Measurements from ENCODE around the gene CNTFR.

Gene CNTFR

DNA sequence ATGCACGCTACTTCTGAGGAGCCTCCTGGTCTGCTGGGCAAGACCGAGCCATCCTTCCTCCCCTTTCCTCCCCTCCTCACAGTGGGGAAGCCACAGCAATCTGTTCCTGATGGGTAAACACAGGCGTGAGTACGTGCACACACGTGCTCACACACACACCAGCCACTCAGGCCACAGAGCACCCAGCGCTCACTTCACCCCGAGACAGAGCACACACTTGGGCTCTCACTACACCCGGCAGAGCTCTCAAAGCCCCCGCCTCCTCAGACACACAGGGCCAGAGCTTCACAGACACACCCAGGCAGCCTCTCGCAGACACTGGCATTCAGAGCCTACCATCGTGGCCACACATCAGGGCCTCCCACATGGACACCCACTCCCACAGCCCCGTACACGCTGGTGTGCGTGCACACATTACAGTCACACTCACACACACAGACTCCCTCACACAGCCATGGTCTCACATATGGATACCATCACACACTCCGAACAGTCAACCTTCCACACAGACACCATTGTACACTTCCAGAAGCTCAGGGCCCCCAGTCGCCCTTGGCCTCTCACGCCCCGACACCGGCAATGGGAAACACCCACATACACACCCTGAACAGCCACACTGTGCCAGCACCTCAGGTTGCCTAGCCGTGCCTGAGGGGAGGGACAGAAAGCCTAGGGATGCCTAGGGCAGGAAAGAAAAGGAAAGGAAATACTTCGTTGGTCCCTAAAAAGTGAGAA lies 13.5 kb downstream of the CNTFR start:
- H3K27ac ChIP-seq: no peak overlapping the region
- H3K4me3 ChIP-seq: no peak overlapping the region

DNA sequence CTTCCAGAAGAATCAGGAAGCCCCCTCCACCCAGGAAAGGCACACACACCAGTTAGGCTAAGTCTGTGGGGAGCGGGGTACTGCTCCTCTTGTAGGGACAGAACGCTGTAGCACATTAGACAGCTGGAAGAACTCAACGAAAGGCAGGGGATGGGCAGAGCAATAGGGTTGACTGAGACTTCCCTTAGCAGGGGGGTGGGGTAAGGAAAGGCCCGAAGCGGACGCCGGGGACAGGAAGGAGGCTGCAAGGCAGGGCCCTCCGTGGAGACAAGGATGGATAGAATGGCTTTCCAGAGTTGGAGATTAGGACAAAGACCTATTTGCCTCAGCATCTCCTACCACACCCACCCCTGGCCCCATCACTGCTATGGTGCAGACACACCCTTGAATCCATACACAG lies 14.3 kb downstream of the CNTFR start:
- no peak overlapping the region for H3K27ac ChIP-seq

DNA sequence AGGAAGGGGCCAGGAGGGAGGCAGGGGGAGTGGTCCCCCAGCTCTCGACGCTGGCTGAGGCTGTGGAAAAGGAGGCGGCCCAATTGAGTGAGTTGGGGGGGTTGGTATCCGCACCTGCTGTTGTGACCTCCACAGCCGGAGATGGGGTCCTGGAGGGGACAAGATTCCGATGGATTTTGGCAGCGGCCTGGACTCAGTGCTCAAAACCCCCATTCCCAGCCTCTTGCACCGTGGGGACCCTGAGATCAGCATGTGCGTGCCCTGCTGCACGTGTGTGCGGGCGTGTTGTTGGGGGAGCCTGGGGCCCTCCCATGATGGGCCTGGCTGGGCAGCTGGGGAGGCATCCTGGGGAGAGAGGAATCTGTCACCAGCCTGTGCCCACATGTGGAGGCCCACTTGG lies 15.0 kb downstream of the CNTFR start:
- no peak overlapping the region for H3K4me3 ChIP-seq
- no peak overlapping the region for H3K27ac ChIP-seq

More for the DNA sequence above, 14.3 kb downstream of the CNTFR start:
- H3K4me3 ChIP-seq: no peak overlapping the region

DNA sequence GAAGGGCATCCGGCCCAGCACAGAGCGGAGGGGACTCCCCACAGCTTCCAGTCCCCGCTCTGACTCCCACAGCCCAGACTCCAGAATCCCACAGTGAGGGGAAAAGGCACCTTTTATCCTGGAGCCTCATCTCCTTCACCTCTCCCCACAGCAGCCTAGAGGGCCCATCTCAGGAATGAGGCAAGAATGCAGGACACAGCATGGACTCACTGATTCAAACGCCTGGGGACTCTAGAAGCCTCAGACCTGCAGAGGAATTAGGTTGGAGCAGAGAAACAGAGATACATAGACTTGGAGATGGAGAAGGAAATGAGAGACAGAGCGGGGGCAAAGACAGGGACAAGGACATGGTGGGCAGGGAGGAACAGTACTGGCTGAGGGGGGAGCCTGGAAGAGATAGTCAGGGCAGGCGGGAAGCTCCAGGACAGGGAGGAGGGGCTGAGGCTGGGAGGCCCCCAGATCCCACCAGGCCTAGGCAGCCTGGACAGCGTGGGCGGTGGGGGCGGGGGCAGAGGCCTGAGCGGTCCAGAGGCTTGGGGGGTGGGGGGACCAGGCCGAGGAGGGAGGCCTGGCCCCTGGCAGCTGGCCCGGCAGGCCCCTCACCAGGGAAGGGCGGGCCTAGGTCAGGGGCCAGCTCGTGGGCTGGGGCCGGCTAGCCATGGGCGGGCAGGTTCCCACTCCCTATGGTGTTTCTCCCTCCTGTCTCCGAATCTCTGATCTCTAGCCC lies 15.8 kb downstream of the CNTFR start:
- Histone ChIP-seq H3K27ac (no peak overlapping the region), H3K4me3 (no peak overlapping the region)

DNA sequence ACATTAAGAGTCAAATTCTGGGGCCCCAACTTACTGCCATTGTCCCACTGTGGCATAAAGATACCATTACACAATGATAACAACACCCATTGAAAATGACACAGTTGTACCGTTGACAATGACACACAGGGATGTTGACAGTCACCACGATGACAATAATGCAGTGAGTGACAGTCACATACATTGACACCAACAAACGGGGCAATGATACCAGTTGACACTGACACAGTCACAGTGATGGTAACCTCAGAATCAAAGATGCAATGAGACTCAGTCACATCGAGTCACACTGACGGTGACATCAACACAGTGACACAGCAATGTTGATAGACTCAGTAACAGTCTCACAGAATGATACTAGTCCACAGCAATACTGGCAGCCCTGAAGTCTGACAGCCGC lies 16.9 kb downstream of the CNTFR start:
- no peak overlapping the region for H3K27ac ChIP-seq

DNA sequence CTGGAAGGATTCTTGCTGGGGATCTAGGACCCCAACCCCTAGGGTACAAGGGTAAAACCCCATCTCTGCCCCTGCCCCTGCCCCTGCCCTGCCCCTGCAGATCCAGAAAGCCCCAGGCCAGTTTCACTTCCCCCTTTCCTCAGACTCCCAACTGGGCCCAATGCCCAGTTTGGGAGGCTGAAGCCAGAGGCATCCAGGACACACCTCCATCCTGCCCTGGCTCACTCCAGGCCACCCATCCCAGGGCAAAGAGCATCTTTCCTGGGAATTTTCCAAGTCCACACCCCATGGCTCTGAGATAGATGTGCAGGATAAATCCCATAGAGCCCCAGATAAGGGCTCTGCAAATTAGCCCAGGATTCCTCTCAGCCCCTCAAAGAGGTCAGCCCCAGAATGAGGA lies 17.4 kb downstream of the CNTFR start:
- Histone ChIP-seq H3K4me3 (no peak overlapping the region), H3K27ac (no peak overlapping the region)

More for the DNA sequence above, 16.9 kb downstream of the CNTFR start:
- H3K4me3 ChIP-seq: no peak overlapping the region

DNA sequence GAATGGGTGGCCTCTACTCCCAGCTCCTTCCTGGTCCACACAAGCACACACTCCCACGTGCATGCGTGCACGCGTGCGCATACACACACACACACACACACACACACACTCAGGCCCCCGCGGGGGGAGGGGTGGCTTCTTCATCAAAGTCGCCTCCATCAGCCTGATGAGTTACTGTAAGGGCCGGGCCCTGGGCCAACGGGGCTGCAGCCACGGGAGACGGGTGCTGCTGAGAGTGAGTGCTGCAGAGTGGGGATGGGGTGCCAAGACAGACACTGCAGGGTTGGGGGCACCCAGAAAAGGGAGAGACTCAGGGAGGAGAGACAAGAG lies 18.1 kb downstream of the CNTFR start:
- H3K27ac ChIP-seq: no peak overlapping the region
- H3K4me3 ChIP-seq: no peak overlapping the region

DNA sequence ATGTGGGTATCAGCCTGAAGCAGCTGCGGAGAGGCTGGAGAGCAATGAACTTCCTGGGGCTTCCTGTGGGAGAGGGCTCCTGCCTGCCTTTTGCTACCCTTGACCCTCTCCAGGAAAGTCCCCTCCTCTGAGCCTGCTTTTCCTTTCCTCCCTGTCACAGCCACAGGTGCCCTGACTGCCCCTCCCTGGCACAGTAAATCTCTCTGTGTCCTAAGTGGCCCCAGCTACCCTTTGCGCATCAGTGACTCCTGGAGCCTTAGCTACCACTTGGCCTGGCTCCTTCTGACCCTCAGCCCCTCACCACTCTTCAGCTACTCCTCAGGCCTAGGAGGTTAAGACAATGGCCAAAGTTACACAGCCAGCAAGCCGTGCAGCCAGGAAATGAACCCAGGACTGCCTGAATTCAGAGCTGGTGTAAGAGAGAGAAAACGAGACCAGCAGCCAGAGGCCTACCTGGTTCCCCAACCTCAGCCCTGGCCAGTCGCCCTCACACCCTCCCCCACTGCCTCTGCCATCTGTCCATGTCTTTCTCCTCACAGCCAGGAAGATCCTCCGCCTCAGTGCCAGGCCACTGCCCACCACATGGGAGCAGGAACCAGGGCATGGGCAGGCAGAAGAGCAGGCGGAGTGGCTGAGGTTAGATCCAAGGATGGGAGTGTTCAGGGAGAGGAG lies 18.6 kb downstream of the CNTFR start:
- Histone ChIP-seq H3K27ac (peak overlapping the region in 2 of 21 experiments; percentile 9 to 17), H3K4me3 (no peak overlapping the region)

DNA sequence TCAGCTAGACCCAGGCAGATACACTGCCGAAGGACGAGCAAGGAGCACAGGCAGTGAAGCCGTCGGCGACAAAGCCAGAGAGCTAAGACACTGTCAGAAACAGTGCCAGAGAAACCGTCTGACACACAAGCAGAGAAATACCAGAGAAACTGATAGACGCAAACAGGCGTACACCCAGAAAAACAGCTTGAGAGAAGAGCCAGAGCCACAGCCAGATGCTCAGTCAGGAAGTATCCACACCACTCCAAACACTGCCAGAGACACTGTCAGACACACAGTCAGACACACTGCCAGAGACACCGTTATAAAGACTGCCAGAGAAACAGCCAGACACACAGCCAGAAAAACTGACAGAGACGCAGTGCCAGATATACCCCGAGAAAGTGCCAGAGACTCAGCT lies 19.1 kb downstream of the CNTFR start:
- Histone ChIP-seq H3K4me3 (no peak overlapping the region), H3K27ac (peak overlapping the region in 2 of 21 experiments; percentile 9 to 17)

DNA sequence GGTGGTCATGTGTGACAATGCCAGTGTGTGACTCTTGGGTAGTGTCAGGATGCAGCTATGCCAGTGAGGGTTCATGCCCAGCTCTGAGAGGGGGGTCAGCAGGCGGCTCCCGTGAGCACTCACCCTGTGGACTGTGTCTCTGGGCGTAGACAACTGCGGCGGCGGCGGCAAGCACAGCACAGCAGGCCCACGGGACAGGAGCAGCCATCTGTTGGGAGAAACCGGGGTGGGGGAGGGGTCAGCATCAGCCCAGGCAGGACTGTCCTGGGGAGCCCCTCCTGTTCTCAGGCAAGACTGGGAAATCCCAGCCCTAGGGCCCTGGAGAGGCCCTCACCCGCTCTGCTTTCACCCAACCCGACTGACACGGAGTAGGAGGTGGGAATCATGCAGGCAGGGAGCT lies 20.8 kb downstream of the CNTFR start:
- Histone ChIP-seq H3K4me3 (no peak overlapping the region), H3K27ac (no peak overlapping the region)

DNA sequence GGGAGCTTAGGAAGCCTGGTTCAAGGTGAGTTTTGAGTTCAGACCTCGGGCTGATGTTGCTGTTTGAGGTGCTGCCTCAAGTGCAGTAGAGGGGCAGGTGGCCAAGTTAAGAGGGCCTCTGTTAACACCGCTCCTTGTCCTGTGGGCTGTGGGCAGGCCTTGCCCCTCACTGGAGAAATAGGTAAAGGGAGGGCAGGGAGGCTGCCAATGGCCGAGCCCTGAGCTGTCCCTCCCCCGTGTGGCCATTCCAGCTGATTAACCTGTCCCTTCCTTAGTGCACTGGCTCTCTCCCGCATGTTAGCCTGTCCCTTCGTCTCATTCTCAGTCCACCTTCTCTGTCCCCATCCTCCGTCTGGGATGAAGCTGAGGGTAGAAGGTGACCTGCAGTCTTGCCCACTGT lies 21.4 kb downstream of the CNTFR start:
- H3K27ac ChIP-seq: no peak overlapping the region
- no peak overlapping the region for H3K4me3 ChIP-seq

DNA sequence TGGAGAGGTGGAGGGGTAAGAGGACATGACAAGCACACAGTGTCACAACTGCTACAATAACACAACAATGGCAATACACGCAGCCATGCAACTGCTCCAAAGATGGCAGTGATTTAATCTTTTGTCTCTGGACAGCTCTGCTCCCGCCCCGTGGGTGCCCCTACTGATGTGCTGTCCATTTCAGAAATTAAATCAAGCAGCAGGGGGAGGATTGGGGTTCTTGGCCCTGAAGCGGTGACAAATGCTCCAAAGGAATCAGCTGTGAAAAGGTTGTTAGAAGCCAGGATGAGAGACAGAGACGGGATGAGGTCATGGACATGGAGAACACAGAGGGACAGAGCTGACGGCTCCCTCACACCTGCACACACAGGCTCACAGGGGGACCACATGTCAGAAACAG lies 22.6 kb downstream of the CNTFR start:
- no peak overlapping the region for H3K4me3 ChIP-seq
- H3K27ac ChIP-seq: no peak overlapping the region

DNA sequence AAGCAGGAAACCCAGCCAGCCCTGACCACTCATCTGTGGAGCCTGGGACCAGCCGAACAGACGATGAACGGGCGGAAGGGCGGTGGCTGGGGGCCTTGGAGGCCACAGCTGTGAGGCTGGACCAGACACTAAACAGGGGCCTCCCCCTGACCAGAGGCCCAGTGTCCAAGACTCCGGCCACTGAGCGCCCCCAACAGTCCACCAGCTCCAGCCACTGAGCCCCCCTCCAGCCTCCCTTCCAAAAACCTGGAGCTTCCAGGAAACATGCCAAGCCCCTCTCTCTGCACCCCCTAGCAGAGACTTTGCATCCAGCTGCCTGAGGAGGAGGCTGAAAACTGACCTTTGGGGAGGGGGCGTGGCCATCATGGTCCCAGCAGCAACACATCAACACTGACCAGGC lies 23.2 kb downstream of the CNTFR start:
- Histone ChIP-seq H3K4me3 (no peak overlapping the region), H3K27ac (no peak overlapping the region)

DNA sequence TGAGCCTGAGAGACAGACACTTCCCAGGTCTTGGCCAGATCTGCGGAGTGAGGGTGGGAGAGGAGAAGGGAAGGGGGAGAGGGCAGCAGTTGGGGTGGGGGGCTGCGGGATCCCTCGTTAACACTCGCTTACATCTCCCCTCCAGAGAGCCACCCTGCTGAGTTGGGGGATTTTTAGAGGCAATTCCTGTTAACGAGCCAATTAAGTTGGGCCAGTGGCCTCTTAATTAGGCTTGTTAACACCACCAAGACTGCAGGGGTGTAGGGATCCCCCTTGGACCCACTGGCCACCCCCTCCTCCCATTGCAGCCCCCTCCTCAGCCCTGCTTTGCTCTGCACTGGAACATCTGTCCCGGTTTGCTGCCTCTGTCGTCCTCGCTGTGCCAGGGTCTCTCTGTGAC lies 23.7 kb downstream of the CNTFR start:
- Histone ChIP-seq H3K27ac (no peak overlapping the region), H3K4me3 (no peak overlapping the region)

DNA sequence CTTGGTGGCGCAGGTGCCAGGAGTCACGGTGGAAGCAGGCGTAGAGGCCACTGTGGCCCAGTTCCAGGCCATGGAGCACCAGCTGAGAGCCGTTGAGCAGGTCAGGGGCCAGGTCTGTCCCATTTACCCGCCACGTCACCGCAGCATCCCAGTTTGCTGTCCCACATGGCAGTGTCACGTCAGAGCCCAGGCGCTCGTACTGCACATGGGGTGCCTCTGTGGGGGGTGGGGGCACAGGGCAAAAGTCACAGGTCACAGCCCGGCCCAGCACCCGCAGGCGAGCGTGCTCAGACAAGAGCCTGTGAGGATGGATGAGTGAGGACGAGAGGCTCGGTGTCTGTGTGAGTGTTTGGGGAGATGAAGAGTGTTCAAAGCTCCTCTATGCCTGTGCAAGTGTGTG lies 24.9 kb downstream of the CNTFR start:
- Histone ChIP-seq H3K27ac (no peak overlapping the region), H3K4me3 (no peak overlapping the region)

DNA sequence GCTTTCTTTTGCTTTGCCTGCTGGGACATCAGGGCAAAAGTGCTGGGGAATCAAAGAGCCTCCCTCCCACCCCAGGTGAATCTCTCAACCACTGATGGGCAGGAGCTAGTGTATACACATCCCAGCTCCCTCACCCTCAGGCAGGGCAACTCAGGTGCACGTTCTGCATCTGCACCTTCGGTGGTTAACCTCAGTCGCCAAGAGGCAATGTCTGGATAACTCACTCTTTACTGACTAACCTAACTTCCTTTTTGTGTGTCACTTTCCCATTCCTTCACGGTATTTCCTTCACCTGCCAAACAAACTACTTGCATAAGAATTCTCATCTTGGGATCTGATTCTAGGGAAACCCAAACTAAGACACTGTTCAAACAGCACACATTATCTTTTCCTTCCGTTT lies 26.3 kb downstream of the CNTFR start:
- H3K27ac ChIP-seq: no peak overlapping the region
- no peak overlapping the region for H3K4me3 ChIP-seq

DNA sequence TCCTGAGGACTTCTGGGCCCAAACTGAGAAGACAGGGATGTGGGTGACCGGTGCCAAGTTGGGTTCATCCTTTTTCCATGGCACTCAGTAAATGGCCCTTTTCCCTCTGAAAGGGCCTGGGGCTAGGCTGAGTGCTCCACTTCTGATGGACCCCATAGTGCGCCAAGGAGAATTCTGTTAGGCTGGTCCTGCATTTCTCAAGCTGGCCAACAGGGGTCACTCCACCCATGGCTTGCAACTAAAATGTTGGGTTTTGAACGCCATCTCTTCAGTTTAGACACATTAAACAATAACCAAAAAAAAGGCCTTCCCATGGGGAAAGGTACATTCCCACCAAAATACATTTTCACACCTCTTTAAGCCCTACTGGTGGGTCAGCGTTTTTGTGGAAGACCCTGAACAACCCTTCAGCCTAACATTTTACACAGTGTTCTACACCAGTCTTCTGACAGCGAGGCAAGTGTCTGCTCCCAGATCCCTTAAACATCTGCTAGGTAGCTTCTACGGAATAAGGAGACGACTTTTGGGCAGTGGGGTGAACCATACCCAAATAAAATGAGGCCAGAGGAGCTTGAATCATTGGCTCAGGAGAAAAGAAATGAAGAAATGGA lies 27.3 kb downstream of the CNTFR start:
- no peak overlapping the region for H3K4me3 ChIP-seq
- no peak overlapping the region for H3K27ac ChIP-seq

DNA sequence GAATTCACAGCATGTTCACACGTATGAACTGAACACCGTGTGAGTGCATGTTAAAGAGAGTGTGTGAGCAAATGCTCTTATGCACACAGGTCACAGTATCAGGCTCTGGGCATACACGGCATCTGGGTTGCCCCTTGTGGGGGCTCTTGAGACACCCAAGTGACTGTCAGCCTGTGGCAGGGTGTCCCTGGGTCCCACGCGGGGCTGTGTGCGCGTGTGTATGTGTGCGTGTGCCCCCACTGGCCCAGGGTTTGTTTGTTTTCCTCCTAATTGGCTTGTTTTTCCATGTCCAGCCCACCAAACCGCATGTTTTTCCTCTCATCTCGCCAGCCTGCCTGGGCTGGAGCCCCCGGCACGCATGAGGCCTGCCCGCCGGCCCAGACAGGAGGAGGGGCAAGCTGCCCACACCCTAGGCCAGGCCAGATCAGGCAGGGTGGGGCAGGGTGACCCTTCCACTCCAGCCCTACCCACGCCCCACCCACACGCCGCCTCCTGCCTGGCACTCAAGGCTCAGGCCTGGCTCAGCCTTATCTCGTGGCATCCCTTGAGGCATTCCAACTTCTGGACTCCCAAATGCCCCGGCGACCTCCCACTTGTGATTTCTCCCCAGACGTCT lies 28.8 kb downstream of the CNTFR start:
- peak overlapping the region in 2 of 21 experiments; percentile 11 to 23 for H3K27ac ChIP-seq

DNA sequence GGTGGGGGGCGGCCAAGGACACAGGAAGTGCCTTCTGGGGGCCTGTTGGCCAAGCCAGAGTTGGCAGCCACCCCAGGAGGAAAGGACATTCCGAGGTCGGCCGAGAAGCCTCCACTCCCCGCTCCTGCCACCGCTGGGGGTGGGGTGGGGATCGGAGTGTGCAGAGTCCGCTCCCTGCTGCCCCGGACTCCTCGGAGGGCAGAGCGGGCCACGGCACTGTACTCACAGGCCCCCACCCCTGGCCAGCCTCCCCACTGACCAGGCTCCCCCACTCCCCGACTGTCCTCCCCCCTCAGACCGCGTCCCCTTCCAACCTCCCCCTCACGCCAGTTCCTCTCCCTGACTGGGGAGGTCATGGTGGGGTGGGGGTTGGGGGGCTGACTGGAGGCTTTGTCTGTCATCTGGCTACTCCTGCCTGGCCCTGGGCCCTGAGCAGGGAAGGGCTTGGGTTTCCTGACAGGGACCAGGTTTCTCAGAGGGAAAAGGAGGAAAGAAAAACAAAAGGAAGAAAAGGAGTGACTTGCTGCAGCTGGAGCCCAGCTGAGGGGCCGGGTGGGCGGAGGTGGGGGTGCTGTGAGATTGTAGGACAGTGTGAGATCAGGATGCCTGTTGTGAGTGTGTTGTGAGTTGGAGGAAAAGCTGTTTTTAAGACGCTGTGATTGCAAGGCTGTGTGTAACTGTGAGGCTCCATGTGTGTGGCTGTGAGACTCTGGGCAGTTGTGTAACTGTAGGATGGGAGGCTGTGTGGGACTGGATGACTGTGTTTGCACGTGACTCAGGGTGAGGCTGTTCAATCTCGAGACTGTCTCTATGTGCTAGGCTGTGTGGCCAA lies 29.7 kb downstream of the CNTFR start:
- H3K27ac ChIP-seq: peak overlapping the region in 5 of 21 experiments; percentile 28 to 50 (median 41)
- no peak overlapping the region for H3K4me3 ChIP-seq

More for the DNA sequence above, 28.8 kb downstream of the CNTFR start:
- no peak overlapping the region for H3K4me3 ChIP-seq
